Measurements from ENCODE around the gene CDC14B. TPM values are rescaled to one million over a fixed set of nuclear protein-coding genes. Genes with fewer than 3 reads are reported as not detected.
"Not testable (repeated sequence)": the region's sequence is repeated elsewhere in the genome, so short reads cannot be mapped to it uniquely, and the experiment has no call there.

Gene CDC14B
- total RNA-seq, 1 experiment from 2014 or later: 11.4 TPM

- POLR2A ChIA-PET (ENCODE audit: unreplicated experiment): no interaction called here
- no peak for ATAC-seq
These were observed 19.1 kb upstream of the CDC14B start for GRCh38 chr9:96638606-96639364.

DNA sequence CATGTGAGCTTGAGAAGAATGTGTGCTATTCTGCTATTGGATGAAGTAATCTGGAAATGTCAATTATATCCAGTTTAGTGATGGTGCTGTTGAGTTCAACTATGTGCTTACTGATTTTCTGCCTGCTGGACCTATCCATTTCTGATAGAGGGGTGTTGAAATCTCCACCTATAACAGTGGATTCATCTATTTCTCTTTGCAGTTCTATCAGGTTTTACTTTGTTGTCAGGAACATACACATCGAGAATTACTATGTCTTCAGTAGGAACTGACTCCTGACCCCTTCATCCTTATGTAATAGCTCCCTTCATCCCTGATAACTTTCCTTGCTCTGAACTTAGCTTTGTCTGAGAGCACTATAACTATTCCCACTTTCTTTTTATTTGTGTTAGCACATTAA lies 16.7 kb upstream of the CDC14B start:
- TF ChIP-seq EZH2phosphoT487 (IDR thresholded peaks at IDR 0.05; ENCODE audit: borderline replicate concordance, low read length) (no peak), EZH2 (IDR thresholded peaks at IDR 0.05; ENCODE audit: low read length, unreplicated experiment) (no peak), CTCF (conservative IDR thresholded peaks at IDR 0.05; ENCODE audit: low read depth, low read length) (no peak)
- Histone ChIP-seq H3K36me3 (ENCODE audit: low read depth, low read length) (no peaks in the 10 kb centered on the region), H3K4me1 (ENCODE audit: insufficient read depth, low read length) (no peaks in the 10 kb centered on the region), H3K27ac (ENCODE audit: low read length) (no peak overlapping the region), H3K27me3 (ENCODE audit: low read length) (no peaks in the 10 kb centered on the region), H4K20me1 (ENCODE audit: low read length) (no peaks in the 10 kb centered on the region), H3K9ac (ENCODE audit: low read length) (no peak overlapping the region), H3K9me2 (replicated peaks; ENCODE audit: low read length) (no peaks in the 10 kb centered on the region), H3K79me2 (ENCODE audit: low read length) (no peaks in the 10 kb centered on the region), H3K9me3 (ENCODE audit: low read length) (no peaks in the 10 kb centered on the region), H2AFZ (ENCODE audit: low read length) (no peak overlapping the region), H3F3A (ENCODE audit: low read length, unreplicated experiment) (no peaks in the 10 kb centered on the region), H3K4me3 (ENCODE audit: low read length) (no peak overlapping the region), H3K4me2 (ENCODE audit: low read length) (no peak overlapping the region)
- no TSS peak for BruUV-seq (replicated peaks)
- ChIA-PET POLR2A (ENCODE audit: unreplicated experiment) (no interaction called here), CTCF (no interaction called here)
- ATAC-seq (no peak), DNase-seq (no peak)
- intact Hi-C loops (cut with micrococcal nuclease): no loop called here

More at GRCh38 chr9:96638606-96639364, 19.1 kb upstream of the CDC14B start:
- no peak overlapping the region for H2AFZ ChIP-seq (ENCODE audit: low read length)
- H3K4me3 ChIP-seq (ENCODE audit: low read length): no peak overlapping the region
- no peaks in the 10 kb centered on the region for H3K79me2 ChIP-seq (ENCODE audit: low read length)
- H3K27ac ChIP-seq (ENCODE audit: low read length): no peak overlapping the region
- no peaks in the 10 kb centered on the region for H3K9me3 ChIP-seq (ENCODE audit: low read length)
- H3K4me2 ChIP-seq (ENCODE audit: low read length): no peak overlapping the region
- BruUV-seq (replicated peaks): no TSS peak
- H3K9ac ChIP-seq (ENCODE audit: low read length): no peak overlapping the region
- no peak for TF ChIP-seq CTCF (conservative IDR thresholded peaks at IDR 0.05; ENCODE audit: low read depth, low read length)
- TF ChIP-seq EZH2phosphoT487 (IDR thresholded peaks at IDR 0.05; ENCODE audit: borderline replicate concordance, low read length): no peak
- no peak for TF ChIP-seq EZH2 (IDR thresholded peaks at IDR 0.05; ENCODE audit: low read length, unreplicated experiment)
- H3K36me3 ChIP-seq (ENCODE audit: low read depth, low read length): no peaks in the 10 kb centered on the region
- H3K4me1 ChIP-seq (ENCODE audit: insufficient read depth, low read length): no peaks in the 10 kb centered on the region
- DNase-seq: no peak
- H3K9me2 ChIP-seq (replicated peaks; ENCODE audit: low read length): no peaks in the 10 kb centered on the region
- H3F3A ChIP-seq (ENCODE audit: low read length, unreplicated experiment): no peaks in the 10 kb centered on the region
- H4K20me1 ChIP-seq (ENCODE audit: low read length): no peaks in the 10 kb centered on the region
- CTCF ChIA-PET: no interaction called here
- intact Hi-C loops (cut with micrococcal nuclease): no loop called here
- no peaks in the 10 kb centered on the region for H3K27me3 ChIP-seq (ENCODE audit: low read length)

DNA sequence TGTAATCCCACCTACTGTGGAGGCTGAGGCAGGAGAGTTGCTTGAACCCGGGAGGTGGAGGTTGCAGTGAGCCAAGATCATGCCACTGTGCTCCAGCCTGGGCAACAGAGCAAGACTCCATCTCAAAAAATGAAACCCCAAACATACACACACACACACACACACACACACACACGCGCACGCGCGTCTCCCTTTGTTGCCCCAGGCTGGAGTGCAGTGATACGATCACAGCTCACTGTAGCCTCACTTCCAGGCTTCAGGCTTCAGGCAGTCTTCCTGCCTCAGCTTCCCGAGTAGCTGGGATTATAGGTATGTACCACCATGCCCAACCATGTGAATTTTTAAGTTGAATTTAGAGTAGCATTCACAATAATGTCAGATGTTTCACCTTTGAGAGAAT lies 13.9 kb upstream of the CDC14B start:
- H3K4me1 ChIP-seq (ENCODE audit: insufficient read depth, low read length); H3K9ac ChIP-seq (ENCODE audit: low read length); H2AFZ ChIP-seq (ENCODE audit: low read length); H4K20me1 ChIP-seq (ENCODE audit: low read length); H3K27ac ChIP-seq (ENCODE audit: low read length); DNase-seq; H3K4me2 ChIP-seq (ENCODE audit: low read length); BruUV-seq (replicated peaks); H3K27me3 ChIP-seq (ENCODE audit: low read length); H3K36me3 ChIP-seq (ENCODE audit: low read depth, low read length); intact Hi-C loops (cut with micrococcal nuclease); H3F3A ChIP-seq (ENCODE audit: low read length, unreplicated experiment); H3K4me3 ChIP-seq (ENCODE audit: low read length); H3K79me2 ChIP-seq (ENCODE audit: low read length); H3K9me2 ChIP-seq (replicated peaks; ENCODE audit: low read length); CTCF ChIA-PET; H3K9me3 ChIP-seq (ENCODE audit: low read length); ATAC-seq: not testable (repeated sequence)
- POLR2A ChIA-PET (ENCODE audit: unreplicated experiment): interaction anchor here (0.6 kb wide), 1 partner anchor 32 kb away, joined by 4 read pairs; no protein-coding TSS in a partner anchor

All from PC-3 (cell line).